GM18498 (cell line): Measurements from ENCODE around the gene MPPED1.

Experiments used
- ATAC-seq: cut with Tn5 transposase; IDR thresholded peaks from one replicate; pipeline ENCODE4 v1.9.1; 2021; ENCODE audit warnings: mild to moderate bottlenecking, moderate library complexity; ENCODE audit not compliant: unreplicated experiment

MPPED1 gene

GRCh38 chr22:43491177-43491576 is 79.4 kb downstream of the MPPED1 start:
- ATAC-seq = no peak

GRCh38 chr22:43491737-43492136 is 79.9 kb downstream of the MPPED1 start:
- ATAC-seq = no peak

- no peak for ATAC-seq
Measured at GRCh38 chr22:43493297-43493696, 81.5 kb downstream of the MPPED1 start.

GRCh38 chr22:43497956-43498855 is 86.4 kb downstream of the MPPED1 start:
- ATAC-seq = no peak

- no peak for ATAC-seq
Measured at GRCh38 chr22:43498856-43499253, 87.0 kb downstream of the MPPED1 start.

- no peak for ATAC-seq
Measured at GRCh38 chr22:43500792-43501785, 89.3 kb downstream of the MPPED1 start.

GRCh38 chr22:43501878-43502277 is 90.1 kb downstream of the MPPED1 start:
- no peak for ATAC-seq

- ATAC-seq = no peak
Measured at GRCh38 chr22:43502306-43502874, 90.6 kb downstream of the MPPED1 start.

- ATAC-seq = no peak
Measured at GRCh38 chr22:43504068-43504467, 92.3 kb downstream of the MPPED1 start.

GRCh38 chr22:43504666-43505261 is 93.0 kb downstream of the MPPED1 start:
- ATAC-seq = no peak

GRCh38 chr22:43505423-43505822 is 93.6 kb downstream of the MPPED1 start:
- ATAC-seq = no peak

GRCh38 chr22:43505896-43506295 is 94.1 kb downstream of the MPPED1 start:
- no peak for ATAC-seq

GRCh38 chr22:43506487-43506886 is 94.7 kb downstream of the MPPED1 start:
- ATAC-seq = no peak

GRCh38 chr22:43507235-43507634 is 95.4 kb downstream of the MPPED1 start:
- no peak for ATAC-seq

- ATAC-seq = no peak
Measured at GRCh38 chr22:43508489-43508888, 96.7 kb downstream of the MPPED1 start.

- ATAC-seq = no peak
Measured at GRCh38 chr22:43509337-43509736, 97.5 kb downstream of the MPPED1 start.

GRCh38 chr22:43510281-43511070 is 98.7 kb downstream of the MPPED1 start:
- no peak for ATAC-seq

GRCh38 chr22:43511276-43511910 is 99.6 kb downstream of the MPPED1 start:
- ATAC-seq = no peak

- no peak for ATAC-seq
Measured at GRCh38 chr22:43512279-43512678, 100.5 kb downstream of the MPPED1 start.
